ENCODE results near the gene PMM2.

The PMM2 gene

GRCh38 chr16:8808009-8808408 is 10.4 kb downstream of the PMM2 start:
- no peak for DNase-seq (ENCODE audit: low read depth)
- TF ChIP-seq, protein P1, sequence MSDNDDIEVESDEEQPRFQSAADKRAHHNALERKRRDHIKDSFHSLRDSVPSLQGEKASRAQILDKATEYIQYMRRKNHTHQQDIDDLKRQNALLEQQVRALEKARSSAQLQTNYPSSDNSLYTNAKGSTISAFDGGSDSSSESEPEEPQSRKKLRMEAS (IDR thresholded peaks at IDR 0.05; ENCODE audit: low read depth, low read length) = no peak
- TF ChIP-seq CTCF (IDR thresholded peaks at IDR 0.05; ENCODE audit: low read depth, low read length) (no peak), MYC (IDR thresholded peaks at IDR 0.05; ENCODE audit: low read depth, low read length) (no peak), POLR2A (IDR thresholded peaks at IDR 0.05; ENCODE audit: extremely low read depth, insufficient read length) (no peak)
- no peak overlapping the region for H3K4me3 ChIP-seq (ENCODE audit: low read depth, low read length)

GRCh38 chr16:8808613-8809353 is 11.1 kb downstream of the PMM2 start:
- TF ChIP-seq CTCF (IDR thresholded peaks at IDR 0.05; ENCODE audit: low read depth, low read length) (no peak), POLR2A (IDR thresholded peaks at IDR 0.05; ENCODE audit: extremely low read depth, insufficient read length) (no peak), MYC (IDR thresholded peaks at IDR 0.05; ENCODE audit: low read depth, low read length) (no peak)
- TF ChIP-seq, protein P1 (IDR thresholded peaks at IDR 0.05; ENCODE audit: low read depth, low read length) = no peak
- no peak for DNase-seq (ENCODE audit: low read depth)
- H3K4me3 ChIP-seq (ENCODE audit: low read depth, low read length) = no peak overlapping the region

DNA sequence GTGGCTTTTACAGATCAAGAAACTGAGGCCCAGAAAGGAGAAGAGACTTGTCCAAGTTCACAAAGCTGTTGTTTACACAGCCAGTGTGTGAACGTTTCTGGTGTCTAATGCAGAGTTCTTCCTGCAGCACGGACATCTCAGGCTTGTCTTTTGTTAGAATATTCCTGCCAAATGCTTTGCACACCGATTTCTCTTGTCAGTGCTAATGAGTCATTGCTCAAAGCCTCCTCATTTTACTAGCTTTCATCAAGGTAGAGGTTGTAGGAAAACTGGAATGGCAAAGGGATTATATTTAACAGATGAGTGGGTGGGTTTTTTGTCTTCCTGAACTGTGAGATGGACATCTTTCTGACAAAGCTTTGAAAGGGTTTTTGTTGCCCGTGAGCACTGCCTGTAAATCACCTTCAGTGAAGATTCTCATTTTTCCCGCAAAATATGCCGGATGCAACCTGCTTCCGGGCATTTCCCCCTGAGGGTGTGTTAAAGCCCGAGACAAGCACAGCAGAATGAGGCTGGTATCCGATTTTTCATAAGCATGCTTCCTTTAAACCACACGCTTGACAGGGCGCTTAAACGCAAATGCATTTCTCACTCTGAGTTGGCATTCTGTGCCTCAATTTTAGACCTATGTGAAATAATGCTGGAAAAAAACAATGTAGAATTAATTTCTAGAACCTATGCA is 14.7 kb downstream of the PMM2 start:
- no peak for DNase-seq (ENCODE audit: low read depth)
- TF ChIP-seq POLR2A (IDR thresholded peaks at IDR 0.05; ENCODE audit: extremely low read depth, insufficient read length) = no peak
- TF ChIP-seq MYC (IDR thresholded peaks at IDR 0.05; ENCODE audit: low read depth, low read length) = no peak
- TF ChIP-seq CTCF (IDR thresholded peaks at IDR 0.05; ENCODE audit: low read depth, low read length) = no peak
- TF ChIP-seq, protein P1 (IDR thresholded peaks at IDR 0.05; ENCODE audit: low read depth, low read length) = no peak
- no peak overlapping the region for H3K4me3 ChIP-seq (ENCODE audit: low read depth, low read length)

DNA sequence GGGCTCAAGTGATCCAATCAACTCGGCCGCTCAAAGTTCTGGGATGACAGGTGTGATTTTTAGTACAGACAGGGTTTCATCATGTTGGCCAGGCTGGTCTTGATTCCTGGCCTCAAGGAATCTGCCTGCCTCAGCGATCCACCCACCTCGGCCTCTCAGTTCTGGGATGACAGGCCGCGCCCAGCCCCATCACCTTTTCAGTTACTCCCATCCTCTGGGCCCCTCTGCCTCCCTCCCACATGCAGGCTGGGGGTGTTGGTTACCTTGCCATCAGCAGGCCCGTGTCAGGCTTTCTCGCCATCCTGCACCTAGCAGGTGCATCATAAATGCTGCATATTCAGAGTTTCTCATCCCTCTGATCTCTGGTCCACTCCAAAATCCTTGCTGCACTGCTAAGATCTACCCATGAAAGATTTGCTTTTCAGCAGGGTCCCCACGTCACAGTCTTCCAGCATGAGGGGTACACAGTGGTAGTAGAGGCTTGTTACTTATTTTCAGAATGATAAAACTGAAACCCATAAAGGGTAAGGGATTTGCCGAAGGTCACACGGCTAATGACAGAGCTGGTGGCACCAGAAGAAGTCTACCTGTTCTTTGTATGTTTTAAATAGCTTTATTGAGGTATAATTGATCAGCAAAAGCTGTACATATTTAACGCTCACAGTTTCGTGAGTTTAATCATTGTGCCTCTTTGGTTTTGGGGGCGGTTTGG is 16.6 kb downstream of the PMM2 start:
- no peak for DNase-seq (ENCODE audit: low read depth)
- H3K4me3 ChIP-seq (ENCODE audit: low read depth, low read length) = no peak overlapping the region
- TF ChIP-seq MYC (IDR thresholded peaks at IDR 0.05; ENCODE audit: low read depth, low read length) = no peak
- no peak for TF ChIP-seq CTCF (IDR thresholded peaks at IDR 0.05; ENCODE audit: low read depth, low read length)
- TF ChIP-seq, protein P1 (IDR thresholded peaks at IDR 0.05; ENCODE audit: low read depth, low read length) = no peak

DNA sequence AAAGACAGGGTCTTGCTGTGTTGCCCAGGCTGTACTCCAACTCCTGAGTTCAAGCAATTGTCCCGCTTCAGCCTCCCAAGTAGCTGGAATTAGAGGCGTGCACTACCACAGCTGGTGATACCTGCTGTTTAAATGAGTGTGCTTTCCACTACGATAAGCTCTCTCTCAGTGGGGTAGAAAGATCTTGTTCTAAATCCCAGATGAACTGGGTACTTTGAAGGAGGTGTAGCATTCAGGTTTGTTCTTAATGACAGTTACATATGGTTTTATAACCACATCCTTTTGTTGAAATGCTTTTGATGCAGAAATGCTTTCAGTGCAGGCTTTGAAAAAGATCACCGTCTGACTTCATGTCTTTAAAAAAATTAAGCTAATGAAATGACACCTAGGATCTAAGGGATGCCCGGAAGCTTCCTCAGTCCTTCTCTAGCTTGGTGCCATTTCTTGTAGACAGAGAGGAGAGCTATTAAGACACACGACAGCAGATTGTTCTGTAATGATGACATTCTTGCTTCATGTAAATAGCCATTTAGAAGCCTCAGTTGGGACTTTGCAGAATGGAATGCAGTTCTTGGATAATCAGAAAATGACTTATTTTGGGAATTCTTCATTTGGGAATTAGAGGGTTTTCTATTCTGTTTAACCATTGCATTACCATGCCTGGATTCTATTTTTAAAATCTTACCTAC is 19.5 kb downstream of the PMM2 start:
- no peak overlapping the region for H3K4me3 ChIP-seq (ENCODE audit: low read depth, low read length)
- DNase-seq (ENCODE audit: low read depth) = no peak
- TF ChIP-seq POLR2A (IDR thresholded peaks at IDR 0.05; ENCODE audit: extremely low read depth, insufficient read length) (no peak), CTCF (IDR thresholded peaks at IDR 0.05; ENCODE audit: low read depth, low read length) (no peak), MYC (IDR thresholded peaks at IDR 0.05; ENCODE audit: low read depth, low read length) (no peak)
- TF ChIP-seq, protein P1 (IDR thresholded peaks at IDR 0.05; ENCODE audit: low read depth, low read length) = no peak

Measured in NB4 (cell line).